ENCODE results near the gene ATF6B. TPM values are rescaled to one million over a fixed set of nuclear protein-coding genes. Genes with fewer than 3 reads are reported as not detected.

The ATF6B gene
- total and polyA plus RNA-seq, 2 of the 8 experiments (the other 6 are each of a cell fraction or from before 2014, with no cell fraction given): 38.1 to 42.2 TPM

DNA sequence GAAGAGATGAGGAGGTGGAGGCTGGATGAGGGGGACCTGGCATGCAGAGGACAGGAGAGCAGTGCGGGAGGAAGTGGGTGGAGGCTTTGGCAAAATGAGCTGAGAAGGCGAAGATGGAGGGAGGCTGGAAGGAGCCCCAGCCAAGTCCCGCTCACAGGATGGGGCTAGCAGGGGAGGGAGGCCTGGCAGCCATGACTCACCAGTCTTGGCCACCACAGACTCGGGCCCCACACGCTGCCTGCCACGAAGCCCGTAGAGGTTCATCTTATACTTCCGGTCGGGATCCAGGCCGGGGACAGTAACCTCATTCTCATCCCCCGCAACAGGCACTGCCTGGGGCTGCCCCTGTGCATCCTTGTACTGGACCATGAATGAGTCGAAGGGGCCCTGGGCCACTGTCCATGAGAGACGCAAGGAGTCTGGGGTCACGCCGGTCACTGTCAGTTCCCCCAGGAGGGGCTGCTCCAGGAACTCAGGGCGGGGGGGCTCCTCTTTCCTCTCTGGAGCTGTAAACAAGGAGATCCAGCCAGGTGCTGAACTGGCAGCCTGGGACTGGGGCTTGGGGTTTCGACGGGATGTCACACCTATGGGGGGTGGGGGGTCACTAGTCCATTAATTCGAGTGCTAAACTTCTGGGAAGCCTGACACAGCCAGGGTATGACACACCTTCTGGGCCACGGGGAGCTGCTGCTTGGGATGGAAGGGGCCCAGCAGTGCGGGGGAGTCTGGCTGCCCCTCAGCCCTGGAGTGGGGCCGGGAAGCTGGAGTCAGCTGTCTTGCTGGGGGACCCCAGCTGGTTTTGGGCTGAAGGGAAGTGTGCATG lies 46.7 kb downstream of the ATF6B start (continued):
- no peak for TF ChIP-seq MAX (IDR thresholded peaks at IDR 0.05)
- TF ChIP-seq ATF2 (IDR thresholded peaks at IDR 0.05; ENCODE audit: low read length): no peak

Data from H1 (cell line).